ENCODE results near the gene NHLRC3.

- TF ChIP-seq EZH2 (IDR thresholded peaks at IDR 0.05; ENCODE audit: borderline replicate concordance, low read depth, low read length, severe bottlenecking) (no peak), CTCF (IDR thresholded peaks at IDR 0.05; ENCODE audit: extremely low read depth in 1 of 2, insufficient read depth in 1 of 2, low read depth in 1 of 2, low read length in 2 of 2) (no peak), POLR2AphosphoS5 (IDR thresholded peaks at IDR 0.05; ENCODE audit: insufficient read depth, low read depth, low read length) (no peak), POLR2A (IDR thresholded peaks at IDR 0.05; ENCODE audit: low read depth, low read length) (no peak), MAX (IDR thresholded peaks at IDR 0.05; ENCODE audit: insufficient read depth, insufficient read length) (no peak), MYC (IDR thresholded peaks at IDR 0.05; ENCODE audit: low read depth, low read length) (no peak)
Measured at GRCh38 chr13:39049274-39049673, 11.0 kb downstream of the NHLRC3 start.
